Measurements from ENCODE around the gene STAT4. TPM values are rescaled to one million over a fixed set of nuclear protein-coding genes. Genes with fewer than 3 reads are reported as not detected.

STAT4 gene
- total RNA-seq, 1 experiment from 2014 or later: not detected

DNA sequence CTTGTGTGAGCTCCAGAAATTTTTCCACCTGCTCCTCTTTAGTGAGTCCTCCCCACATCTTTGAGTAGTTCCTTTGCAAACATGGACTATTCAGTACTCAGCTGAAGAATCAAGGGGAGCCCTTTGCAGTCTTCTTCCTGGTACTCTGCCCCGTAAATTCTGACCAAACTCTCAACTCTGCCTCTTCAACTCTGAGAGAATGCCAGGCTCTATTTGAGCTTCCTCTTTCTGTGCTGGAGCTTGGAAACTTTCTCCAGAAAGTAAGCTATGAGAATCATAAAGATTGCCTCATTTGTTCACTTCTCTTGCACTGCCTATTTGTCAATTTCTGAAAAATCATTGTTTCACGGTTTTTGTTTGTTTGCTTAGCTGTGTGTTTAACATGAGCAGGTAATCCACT, 7.4 kb upstream of the STAT4 start:
- Histone ChIP-seq H3K27ac (ENCODE audit: low read length) (no peak overlapping the region), H3K79me2 (ENCODE audit: low read length) (no peaks in the 10 kb centered on the region), H3K4me1 (ENCODE audit: low read length) (no peaks in the 10 kb centered on the region), H3K9ac (ENCODE audit: low read length) (no peak overlapping the region), H3K27me3 (ENCODE audit: low read length) (no peaks in the 10 kb centered on the region), H3K4me3 (ENCODE audit: low read length) (no peak overlapping the region), H3K9me3 (ENCODE audit: low read length) (no peaks in the 10 kb centered on the region), H4K20me1 (ENCODE audit: insufficient read depth, low read depth, low read length) (no peaks in the 10 kb centered on the region), H3K9me2 (replicated peaks; ENCODE audit: insufficient read depth, low read length) (no peaks in the 10 kb centered on the region), H3K36me3 (ENCODE audit: insufficient read depth, low read length) (no peaks in the 10 kb centered on the region), H2AFZ (ENCODE audit: low read length) (no peak overlapping the region), H3K4me2 (ENCODE audit: low read depth, low read length, poor library complexity, severe bottlenecking) (no peak overlapping the region)
- DNase-seq: no peak

DNA sequence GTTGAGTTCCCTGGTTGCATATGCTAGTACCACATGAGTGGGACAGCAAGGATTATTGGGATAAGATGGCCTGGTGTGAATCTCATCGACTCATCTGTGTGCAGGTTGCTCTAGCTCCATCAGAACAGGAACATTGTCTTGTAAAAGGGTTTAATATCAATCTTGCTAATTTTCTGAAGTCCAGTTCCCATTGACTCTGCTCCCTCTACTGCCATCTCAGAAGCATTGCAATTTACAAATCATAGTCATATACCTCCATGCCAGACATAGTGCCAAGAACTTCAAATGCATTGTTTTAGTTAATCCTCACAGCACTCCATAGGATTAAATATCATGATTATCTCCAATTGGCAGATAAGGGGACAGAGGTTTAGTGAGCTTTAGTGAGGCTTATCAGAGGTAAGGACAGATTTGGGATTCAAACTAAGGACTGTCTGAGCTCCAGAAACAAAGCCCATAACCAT, 4.8 kb upstream of the STAT4 start:
- Histone ChIP-seq H3K36me3 (ENCODE audit: insufficient read depth, low read length) (no peaks in the 10 kb centered on the region), H3K4me2 (ENCODE audit: low read depth, low read length, poor library complexity, severe bottlenecking) (no peak overlapping the region), H3K27ac (ENCODE audit: low read length) (no peak overlapping the region), H3K9ac (ENCODE audit: low read length) (no peak overlapping the region), H3K9me2 (replicated peaks; ENCODE audit: insufficient read depth, low read length) (no peaks in the 10 kb centered on the region), H4K20me1 (ENCODE audit: insufficient read depth, low read depth, low read length) (no peaks in the 10 kb centered on the region), H3K9me3 (ENCODE audit: low read length) (no peaks in the 10 kb centered on the region), H3K4me3 (ENCODE audit: low read length) (no peak overlapping the region), H3K4me1 (ENCODE audit: low read length) (peaks cover 5% of the 10 kb centered on the region), H2AFZ (ENCODE audit: low read length) (no peak overlapping the region), H3K79me2 (ENCODE audit: low read length) (no peaks in the 10 kb centered on the region), H3K27me3 (ENCODE audit: low read length) (no peaks in the 10 kb centered on the region)
- DNase-seq: peak; percentile 61

DNA sequence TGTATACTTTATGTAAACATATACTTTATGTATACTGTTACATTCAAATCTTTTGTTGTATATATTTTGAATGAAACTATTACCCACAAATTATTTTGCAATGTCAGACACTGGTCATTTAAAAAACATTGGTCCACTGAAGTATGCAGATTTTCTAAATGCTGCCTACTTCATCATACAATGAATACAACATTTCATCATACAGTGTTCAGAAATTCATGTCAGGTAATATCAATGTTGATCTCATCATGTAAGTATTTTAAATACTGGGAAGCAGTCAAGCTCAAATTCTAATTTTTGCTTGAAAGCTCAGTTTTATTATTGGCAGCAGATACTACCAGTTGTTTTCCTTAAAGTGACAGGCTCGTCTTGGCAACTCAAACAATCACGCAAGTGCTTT, 2.9 kb upstream of the STAT4 start:
- Histone ChIP-seq H4K20me1 (ENCODE audit: insufficient read depth, low read depth, low read length) (no peaks in the 10 kb centered on the region), H3K4me1 (ENCODE audit: low read length) (peaks cover 9% of the 10 kb centered on the region), H3K36me3 (ENCODE audit: insufficient read depth, low read length) (no peaks in the 10 kb centered on the region), H3K4me2 (ENCODE audit: low read depth, low read length, poor library complexity, severe bottlenecking) (no peak overlapping the region), H3K4me3 (ENCODE audit: low read length) (no peak overlapping the region), H3K79me2 (ENCODE audit: low read length) (no peaks in the 10 kb centered on the region), H3K27me3 (ENCODE audit: low read length) (no peaks in the 10 kb centered on the region), H3K9me3 (ENCODE audit: low read length) (no peaks in the 10 kb centered on the region), H3K27ac (ENCODE audit: low read length) (no peak overlapping the region), H3K9me2 (replicated peaks; ENCODE audit: insufficient read depth, low read length) (no peaks in the 10 kb centered on the region), H2AFZ (ENCODE audit: low read length) (no peak overlapping the region), H3K9ac (ENCODE audit: low read length) (no peak overlapping the region)
- DNase-seq: no peak

DNA sequence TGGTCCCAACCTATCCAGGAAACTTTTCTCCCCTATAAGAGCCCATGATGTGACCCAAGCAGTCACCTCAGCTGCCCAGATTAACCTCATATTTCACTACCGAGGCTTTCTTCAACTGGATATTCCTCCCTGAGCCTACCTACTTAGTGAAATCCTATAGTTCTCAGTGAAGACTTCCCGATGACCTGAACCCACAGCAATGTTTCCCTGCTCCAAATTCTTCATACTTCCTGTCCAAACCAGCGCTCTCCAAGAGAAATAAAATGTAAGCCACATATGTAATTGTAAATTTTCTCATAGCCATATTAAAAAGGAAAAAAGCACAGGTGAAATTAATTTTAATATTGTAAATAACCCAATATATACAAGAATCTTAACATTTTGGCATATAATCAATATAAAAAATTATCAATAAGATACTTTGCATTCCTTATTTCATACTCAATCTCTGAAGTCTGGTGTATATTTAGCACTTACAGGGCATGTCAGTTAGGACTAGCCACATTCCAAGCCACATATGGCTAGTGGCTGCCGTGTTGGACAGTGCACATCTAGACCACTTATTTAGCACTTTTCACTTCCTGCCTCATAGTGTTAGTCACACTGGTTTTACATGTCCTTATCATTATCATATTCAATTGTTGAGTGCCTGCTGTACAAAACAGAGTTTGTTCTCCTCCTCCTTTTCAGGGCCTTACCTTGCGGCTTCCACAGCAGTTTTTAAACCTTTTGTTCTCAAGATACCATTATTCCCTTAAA, 1.9 kb upstream of the STAT4 start:
- no peaks in the 10 kb centered on the region for H3K27me3 ChIP-seq (ENCODE audit: low read length)
- no peak overlapping the region for H2AFZ ChIP-seq (ENCODE audit: low read length)
- H3K4me2 ChIP-seq (ENCODE audit: low read depth, low read length, poor library complexity, severe bottlenecking): no peak overlapping the region
- DNase-seq: no peak
- H3K9me2 ChIP-seq (replicated peaks; ENCODE audit: insufficient read depth, low read length): no peaks in the 10 kb centered on the region
- no peaks in the 10 kb centered on the region for H3K79me2 ChIP-seq (ENCODE audit: low read length)
- H3K9ac ChIP-seq (ENCODE audit: low read length): no peak overlapping the region
- peaks cover 9% of the 10 kb centered on the region for H3K4me1 ChIP-seq (ENCODE audit: low read length)
- no peaks in the 10 kb centered on the region for H3K36me3 ChIP-seq (ENCODE audit: insufficient read depth, low read length)
- H4K20me1 ChIP-seq (ENCODE audit: insufficient read depth, low read depth, low read length): no peaks in the 10 kb centered on the region
- no peak overlapping the region for H3K4me3 ChIP-seq (ENCODE audit: low read length)
- H3K27ac ChIP-seq (ENCODE audit: low read length): no peak overlapping the region
- H3K9me3 ChIP-seq (ENCODE audit: low read length): no peaks in the 10 kb centered on the region

DNA sequence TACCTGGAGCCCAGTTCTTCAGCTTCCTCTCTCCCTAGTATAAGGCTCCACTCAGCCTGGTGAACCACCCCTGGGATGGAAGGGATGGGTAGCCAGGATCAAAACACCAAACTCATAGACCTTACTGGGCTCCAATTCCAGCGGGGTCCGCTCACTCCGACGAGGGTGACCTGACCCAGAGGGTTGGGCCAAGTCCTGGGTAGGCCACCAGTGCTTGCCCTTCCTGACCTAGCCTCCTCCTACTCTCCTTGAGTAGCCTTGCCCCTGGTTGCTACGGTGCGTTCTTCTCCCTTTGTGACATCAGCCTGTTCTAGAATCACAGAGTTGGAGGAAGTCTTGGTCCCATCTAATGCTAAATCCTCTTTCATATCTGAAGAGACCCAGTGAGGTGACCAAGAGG, 537 bp upstream of the STAT4 start:
- Histone ChIP-seq H3K27ac (ENCODE audit: low read length) (no peak overlapping the region), H3K9ac (ENCODE audit: low read length) (no peak overlapping the region), H3K27me3 (ENCODE audit: low read length) (no peaks in the 10 kb centered on the region), H3K79me2 (ENCODE audit: low read length) (no peaks in the 10 kb centered on the region), H3K4me2 (ENCODE audit: low read depth, low read length, poor library complexity, severe bottlenecking) (peak overlapping the region; percentile 79), H3K4me3 (ENCODE audit: low read length) (peak overlapping the region; percentile 63; the same call in 1 of the 2 replicates), H3K9me3 (ENCODE audit: low read length) (no peaks in the 10 kb centered on the region), H3K4me1 (ENCODE audit: low read length) (peaks cover 9% of the 10 kb centered on the region), H2AFZ (ENCODE audit: low read length) (no peak overlapping the region), H3K36me3 (ENCODE audit: insufficient read depth, low read length) (no peaks in the 10 kb centered on the region), H4K20me1 (ENCODE audit: insufficient read depth, low read depth, low read length) (no peaks in the 10 kb centered on the region), H3K9me2 (replicated peaks; ENCODE audit: insufficient read depth, low read length) (no peaks in the 10 kb centered on the region)
- no peak for DNase-seq

DNA sequence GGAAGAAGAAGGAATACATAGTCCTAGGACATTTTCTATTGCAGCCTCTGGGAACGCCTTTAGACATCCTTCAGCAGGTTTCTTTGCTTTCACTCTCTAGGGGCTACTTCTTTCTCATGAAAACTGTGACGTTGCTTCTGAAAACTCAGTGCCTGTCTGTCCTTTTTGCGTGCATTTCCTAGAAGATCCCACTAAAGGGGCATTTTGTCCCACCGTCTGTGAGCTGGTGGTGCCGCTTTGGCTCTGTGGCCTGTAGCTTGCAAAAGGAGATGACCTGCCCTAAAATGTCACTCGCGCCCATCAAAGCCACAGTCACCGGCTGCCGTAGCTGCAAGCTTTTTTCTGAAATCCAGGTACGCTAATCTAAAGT, 579 bp downstream of the STAT4 start:
- Histone ChIP-seq H3K9me3 (ENCODE audit: low read length) (no peaks in the 10 kb centered on the region), H3K9ac (ENCODE audit: low read length) (peak overlapping the region; percentile 38), H3K36me3 (ENCODE audit: insufficient read depth, low read length) (no peaks in the 10 kb centered on the region), H3K79me2 (ENCODE audit: low read length) (no peaks in the 10 kb centered on the region), H3K4me3 (ENCODE audit: low read length) (peak overlapping the region; percentile 63), H3K27me3 (ENCODE audit: low read length) (no peaks in the 10 kb centered on the region), H3K9me2 (replicated peaks; ENCODE audit: insufficient read depth, low read length) (no peaks in the 10 kb centered on the region), H2AFZ (ENCODE audit: low read length) (peak overlapping the region; percentile 67), H3K4me1 (ENCODE audit: low read length) (peaks cover 9% of the 10 kb centered on the region), H3K4me2 (ENCODE audit: low read depth, low read length, poor library complexity, severe bottlenecking) (peak overlapping the region; percentile 79), H4K20me1 (ENCODE audit: insufficient read depth, low read depth, low read length) (no peaks in the 10 kb centered on the region), H3K27ac (ENCODE audit: low read length) (no peak overlapping the region)
- no peak for DNase-seq

DNA sequence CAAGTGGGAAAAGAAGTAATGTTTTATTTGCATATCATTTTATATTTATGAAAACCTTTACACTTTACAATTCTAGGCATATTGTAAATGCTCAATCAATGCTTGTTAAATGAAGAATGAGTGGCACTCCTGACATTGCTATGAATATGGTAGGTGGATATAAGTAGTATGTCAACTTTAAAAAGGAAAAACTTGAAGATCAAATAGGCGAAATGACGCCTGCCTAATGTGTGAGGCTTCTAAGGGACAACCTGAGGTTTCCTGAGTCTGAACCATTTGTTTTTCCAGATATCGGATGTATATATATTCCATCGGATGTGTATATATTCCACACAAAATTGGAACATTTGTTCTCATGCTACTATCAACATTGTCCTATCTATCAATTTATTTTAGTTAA, 1.4 kb downstream of the STAT4 start:
- DNase-seq: no peak
- Histone ChIP-seq H2AFZ (ENCODE audit: low read length) (no peak overlapping the region), H3K36me3 (ENCODE audit: insufficient read depth, low read length) (no peaks in the 10 kb centered on the region), H3K79me2 (ENCODE audit: low read length) (no peaks in the 10 kb centered on the region), H4K20me1 (ENCODE audit: insufficient read depth, low read depth, low read length) (no peaks in the 10 kb centered on the region), H3K4me2 (ENCODE audit: low read depth, low read length, poor library complexity, severe bottlenecking) (no peak overlapping the region), H3K9ac (ENCODE audit: low read length) (no peak overlapping the region), H3K9me2 (replicated peaks; ENCODE audit: insufficient read depth, low read length) (no peaks in the 10 kb centered on the region), H3K27me3 (ENCODE audit: low read length) (no peaks in the 10 kb centered on the region), H3K4me3 (ENCODE audit: low read length) (no peak overlapping the region), H3K27ac (ENCODE audit: low read length) (no peak overlapping the region), H3K9me3 (ENCODE audit: low read length) (no peaks in the 10 kb centered on the region), H3K4me1 (ENCODE audit: low read length) (peaks cover 9% of the 10 kb centered on the region)

DNA sequence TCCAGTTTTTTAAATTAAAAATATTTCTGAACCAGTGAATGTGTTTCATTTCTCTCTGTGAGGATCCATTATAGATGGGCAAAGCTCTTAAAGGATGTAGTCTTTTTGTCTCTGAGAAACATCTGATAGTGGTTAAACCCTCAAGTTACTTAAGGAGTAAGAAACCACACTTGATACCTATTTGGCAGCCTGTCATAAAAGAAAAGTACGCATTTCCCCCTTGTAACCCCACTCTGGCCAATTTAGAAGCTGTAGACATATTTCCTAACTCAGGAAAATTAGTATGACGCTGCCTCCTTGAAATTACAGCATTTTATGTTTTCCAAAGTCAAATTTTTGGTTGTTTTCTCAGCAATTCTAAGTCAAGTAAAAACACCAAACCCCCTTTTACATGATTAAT, 2.0 kb downstream of the STAT4 start:
- H3K4me3 ChIP-seq (ENCODE audit: low read length): no peak overlapping the region
- H3K9ac ChIP-seq (ENCODE audit: low read length): no peak overlapping the region
- H3K9me3 ChIP-seq (ENCODE audit: low read length): no peaks in the 10 kb centered on the region
- H3K27ac ChIP-seq (ENCODE audit: low read length): no peak overlapping the region
- no peak overlapping the region for H3K4me2 ChIP-seq (ENCODE audit: low read depth, low read length, poor library complexity, severe bottlenecking)
- H3K79me2 ChIP-seq (ENCODE audit: low read length): no peaks in the 10 kb centered on the region
- no peak for DNase-seq
- no peaks in the 10 kb centered on the region for H3K27me3 ChIP-seq (ENCODE audit: low read length)
- H3K4me1 ChIP-seq (ENCODE audit: low read length): peaks cover 9% of the 10 kb centered on the region
- H3K9me2 ChIP-seq (replicated peaks; ENCODE audit: insufficient read depth, low read length): no peaks in the 10 kb centered on the region
- H2AFZ ChIP-seq (ENCODE audit: low read length): no peak overlapping the region
- no peaks in the 10 kb centered on the region for H4K20me1 ChIP-seq (ENCODE audit: insufficient read depth, low read depth, low read length)
- no peaks in the 10 kb centered on the region for H3K36me3 ChIP-seq (ENCODE audit: insufficient read depth, low read length)

All from Karpas-422 (cell line).